PC-3 (cell line): Measurements from ENCODE around the gene FAM3B. TPM values are rescaled to one million over a fixed set of nuclear protein-coding genes. Genes with fewer than 3 reads are reported as not detected.
A peak's percentile ranks its signal among the peaks of the same experiment; 100 is the strongest.

Experiments
- ATAC-seq: fragments of 200-7000 bp; cut with Tn5 transposase; 2 replicates; pipeline ENCODE4 v1.9.1; 2020; ENCODE audit warnings: mild to moderate bottlenecking, moderate library complexity
- BruUV-seq: library from RNA; stranded (reverse); fragments of 400-500 nt; replicated peaks from 2 replicates; lab custom pipeline; 2021; lab: Mats Ljungman, UMichigan
- CTCF ChIA-PET: fragments of 300-600 bp; sonication (Branson Sonifier 250); formaldehyde crosslinking; loops from one replicate; lab custom pipeline; 2022; ENCODE audit warnings: antibody characterized with exemption; lab: Charles Lee
- POLR2A ChIA-PET: fragments of 300-600 bp; sonication (Branson Sonifier 250); formaldehyde crosslinking; loops from one replicate; lab custom pipeline; 2022; ENCODE audit warnings: antibody characterized with exemption; ENCODE audit not compliant: unreplicated experiment; lab: Charles Lee
- DNase-seq: peaks from one replicate; pipeline ENCODE4 v3.0.0-alpha.2; 2015
- H2AFZ ChIP-seq: fragments of 300-600 bp; sonication (generic); 2 replicates; pipeline ENCODE4 v1.6.0; 2016; ENCODE audit warnings: antibody characterized with exemption, low read length
- H3F3A ChIP-seq: fragments of 300-600 bp; sonication (generic); one replicate; pipeline ENCODE4 v1.6.0; 2017; ENCODE audit warnings: antibody characterized with exemption, low read length, control low read depth, mild to moderate bottlenecking; ENCODE audit not compliant: unreplicated experiment
- H3K27ac ChIP-seq: fragments of 300-600 bp; sonication (generic); 2 replicates; pipeline ENCODE4 v1.5.1; 2016; ENCODE audit warnings: mild to moderate bottlenecking, low read length
- H3K27me3 ChIP-seq: fragments of 300-600 bp; sonication (generic); 2 replicates; pipeline ENCODE4 v1.6.1; 2016; ENCODE audit warnings: low read length, mixed read lengths
- H3K36me3 ChIP-seq: fragments of 300-600 bp; sonication (generic); 2 replicates; pipeline ENCODE4 v1.6.1; 2016; ENCODE audit warnings: low read depth, mixed run types, low read length, mixed read lengths
- H3K4me1 ChIP-seq: fragments of 300-600 bp; sonication (generic); 2 replicates; pipeline ENCODE4 v1.5.1; 2016; ENCODE audit warnings: low read length; ENCODE audit not compliant: insufficient read depth
- H3K4me2 ChIP-seq: fragments of 300-600 bp; sonication (generic); 2 replicates; pipeline ENCODE4 v1.6.0; 2016; ENCODE audit warnings: low read length
- H3K4me3 ChIP-seq: fragments of 300-600 bp; sonication (generic); 2 replicates; pipeline ENCODE4 v1.5.1; 2016; ENCODE audit warnings: mild to moderate bottlenecking, low read length, mixed read lengths
- H3K79me2 ChIP-seq: fragments of 300-600 bp; sonication (generic); 2 replicates; pipeline ENCODE4 v1.6.1; 2017; ENCODE audit warnings: low read length, mixed read lengths
- H3K9ac ChIP-seq: fragments of 300-600 bp; sonication (generic); 2 replicates; pipeline ENCODE4 v1.6.0; 2016; ENCODE audit warnings: mild to moderate bottlenecking, low read length
- H3K9me2 ChIP-seq: fragments of 300-600 bp; sonication (generic); replicated peaks from 2 replicates; pipeline ENCODE4 v1.6.1; 2016; ENCODE audit warnings: mixed run types, low read length, mixed read lengths
- H3K9me3 ChIP-seq: fragments of 300-600 bp; sonication (generic); 2 replicates; pipeline ENCODE4 v1.6.1; 2016; ENCODE audit warnings: low read length, mixed read lengths
- H4K20me1 ChIP-seq: fragments of 300-600 bp; sonication (generic); 2 replicates; pipeline ENCODE4 v1.6.1; 2016; ENCODE audit warnings: low read length, mixed read lengths
- EZH2 ChIP-seq: fragments of 300-600 bp; sonication (generic); IDR thresholded peaks from one replicate; pipeline ENCODE4 v1.6.1; 2017; ENCODE audit warnings: antibody characterized with exemption, mild to moderate bottlenecking, low read length; ENCODE audit not compliant: unreplicated experiment
- EZH2phosphoT487 ChIP-seq: fragments of 300-600 bp; sonication (generic); IDR thresholded peaks from 2 replicates; pipeline ENCODE4 v1.6.1; 2018; ENCODE audit warnings: mild to moderate bottlenecking, antibody characterized with exemption, low read length, borderline replicate concordance
- intact Hi-C: fragments of 100-400 bp; cut with micrococcal nuclease; formaldehyde crosslinking; loops from 2 replicates; pipeline ENCODE4 v1.9.0; 2023
- total RNA-seq: library from RNA; depleted of rRNA; stranded (reverse); fragments of >200 nt; gene quantifications from 2 replicates; pipeline ENCODE4 v1.2.3, GENCODE V29; 2014
- TF ChIP-seq, protein P1 (sequence below): fragments of 300-600 bp; sonication (generic); conservative IDR thresholded peaks from 2 replicates; pipeline ENCODE4 v1.5.1; 2017; ENCODE audit warnings: antibody characterized with exemption, low read depth, mild to moderate bottlenecking, low read length

FAM3B gene
- total RNA-seq, 1 experiment from 2014 or later = not detected

DNA sequence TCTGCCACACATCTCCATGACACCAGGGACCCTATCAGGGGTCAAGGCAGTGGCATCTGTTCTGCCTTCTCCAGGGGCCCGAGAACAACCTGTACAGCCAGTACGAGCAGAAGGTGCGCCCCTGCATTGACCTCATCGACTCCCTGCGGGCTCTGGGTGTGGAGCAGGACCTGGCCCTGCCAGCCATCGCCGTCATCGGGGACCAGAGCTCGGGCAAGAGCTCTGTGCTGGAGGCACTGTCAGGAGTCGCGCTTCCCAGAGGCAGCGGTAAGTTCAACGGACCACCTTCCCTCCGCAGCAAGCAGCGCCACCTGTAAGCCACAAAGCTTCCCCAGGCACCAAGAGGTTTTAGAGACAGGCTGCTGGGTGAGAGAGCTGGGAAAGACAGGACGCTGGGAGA lies 61.1 kb downstream of the FAM3B start:
- Histone ChIP-seq H3K36me3 (no peaks in the 10 kb centered on the region), H3K27me3 (no peaks in the 10 kb centered on the region), H3K9ac (no peak overlapping the region), H3K9me3 (no peaks in the 10 kb centered on the region), H2AFZ (no peak overlapping the region), H4K20me1 (no peaks in the 10 kb centered on the region), H3K4me3 (no peak overlapping the region), H3F3A (no peaks in the 10 kb centered on the region), H3K9me2 (no peaks in the 10 kb centered on the region), H3K4me2 (no peak overlapping the region), H3K79me2 (no peaks in the 10 kb centered on the region), H3K4me1 (no peaks in the 10 kb centered on the region), H3K27ac (no peak overlapping the region)
- TF ChIP-seq, protein P1, sequence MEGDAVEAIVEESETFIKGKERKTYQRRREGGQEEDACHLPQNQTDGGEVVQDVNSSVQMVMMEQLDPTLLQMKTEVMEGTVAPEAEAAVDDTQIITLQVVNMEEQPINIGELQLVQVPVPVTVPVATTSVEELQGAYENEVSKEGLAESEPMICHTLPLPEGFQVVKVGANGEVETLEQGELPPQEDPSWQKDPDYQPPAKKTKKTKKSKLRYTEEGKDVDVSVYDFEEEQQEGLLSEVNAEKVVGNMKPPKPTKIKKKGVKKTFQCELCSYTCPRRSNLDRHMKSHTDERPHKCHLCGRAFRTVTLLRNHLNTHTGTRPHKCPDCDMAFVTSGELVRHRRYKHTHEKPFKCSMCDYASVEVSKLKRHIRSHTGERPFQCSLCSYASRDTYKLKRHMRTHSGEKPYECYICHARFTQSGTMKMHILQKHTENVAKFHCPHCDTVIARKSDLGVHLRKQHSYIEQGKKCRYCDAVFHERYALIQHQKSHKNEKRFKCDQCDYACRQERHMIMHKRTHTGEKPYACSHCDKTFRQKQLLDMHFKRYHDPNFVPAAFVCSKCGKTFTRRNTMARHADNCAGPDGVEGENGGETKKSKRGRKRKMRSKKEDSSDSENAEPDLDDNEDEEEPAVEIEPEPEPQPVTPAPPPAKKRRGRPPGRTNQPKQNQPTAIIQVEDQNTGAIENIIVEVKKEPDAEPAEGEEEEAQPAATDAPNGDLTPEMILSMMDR = no peak
- TF ChIP-seq EZH2phosphoT487 (no peak), EZH2 (no peak)
- DNase-seq (no peak), ATAC-seq (no peak)
- BruUV-seq = no TSS peak
- intact Hi-C loops = no loop called here
- ChIA-PET CTCF (no interaction called here), POLR2A (no interaction called here)

DNA sequence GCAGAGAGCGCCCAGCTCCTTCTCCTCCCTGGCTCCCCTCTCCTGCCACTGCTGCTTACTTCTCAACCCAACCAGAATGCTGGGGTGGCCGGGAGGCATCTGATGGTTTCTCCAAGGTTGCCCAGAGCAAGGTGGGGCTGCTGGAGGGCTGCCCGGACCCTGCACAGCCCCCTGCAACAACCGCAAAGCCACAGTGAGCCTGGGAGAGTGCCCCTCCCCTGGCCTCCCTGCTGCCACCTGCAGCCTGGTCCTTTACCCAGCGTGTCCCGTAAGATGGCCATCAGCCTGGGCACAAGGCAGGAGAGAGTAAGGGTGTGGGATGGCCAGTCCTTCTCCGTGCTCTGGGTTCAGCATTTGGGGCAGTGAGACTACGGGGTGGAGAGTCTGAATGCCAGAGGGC lies 62.2 kb downstream of the FAM3B start:
- Histone ChIP-seq H3K79me2 (no peaks in the 10 kb centered on the region), H4K20me1 (no peaks in the 10 kb centered on the region), H3K9me3 (no peaks in the 10 kb centered on the region), H3K9me2 (no peaks in the 10 kb centered on the region), H3K4me2 (no peak overlapping the region), H3K27me3 (no peaks in the 10 kb centered on the region), H3K4me1 (no peaks in the 10 kb centered on the region), H3K9ac (no peak overlapping the region), H2AFZ (no peak overlapping the region), H3K4me3 (no peak overlapping the region), H3F3A (no peaks in the 10 kb centered on the region), H3K27ac (no peak overlapping the region), H3K36me3 (no peaks in the 10 kb centered on the region)
- POLR2A ChIA-PET = no interaction called here
- BruUV-seq = no TSS peak
- peak; percentile 64 for ATAC-seq
- intact Hi-C loops = no loop called here
- TF ChIP-seq EZH2phosphoT487 (no peak), EZH2 (no peak)
- TF ChIP-seq, protein P1 = peak; percentile 46
- no peak for DNase-seq
- CTCF ChIA-PET = no interaction called here

DNA sequence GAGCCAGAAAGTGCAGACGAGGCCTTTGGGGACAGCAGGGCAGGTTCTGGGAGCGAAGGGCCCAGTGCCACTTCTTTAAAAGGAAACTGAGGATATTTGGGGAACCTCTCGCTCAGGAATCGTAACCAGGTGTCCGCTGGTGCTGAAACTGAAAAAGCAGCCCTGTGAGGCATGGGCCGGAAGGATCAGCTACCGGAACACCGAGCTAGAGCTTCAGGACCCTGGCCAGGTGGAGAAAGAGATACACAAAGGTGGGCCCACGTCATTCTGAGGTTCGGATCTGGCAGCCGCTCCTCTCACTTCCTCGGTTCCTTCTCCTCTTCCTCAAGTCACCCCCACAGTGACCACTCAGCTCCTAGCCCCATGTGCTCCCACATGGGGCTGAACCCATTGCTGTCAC lies 63.3 kb downstream of the FAM3B start:
- H2AFZ ChIP-seq = no peak overlapping the region
- ChIA-PET CTCF (no interaction called here), POLR2A (no interaction called here)
- H3K79me2 ChIP-seq = no peaks in the 10 kb centered on the region
- no TSS peak for BruUV-seq
- H3K9me2 ChIP-seq = no peaks in the 10 kb centered on the region
- no peak for TF ChIP-seq EZH2phosphoT487
- no peak for TF ChIP-seq EZH2
- TF ChIP-seq, protein P1 = no peak
- H3F3A ChIP-seq = no peaks in the 10 kb centered on the region
- H3K9me3 ChIP-seq = no peaks in the 10 kb centered on the region
- no peaks in the 10 kb centered on the region for H3K36me3 ChIP-seq
- H3K27me3 ChIP-seq = no peaks in the 10 kb centered on the region
- H3K4me2 ChIP-seq = no peak overlapping the region
- H3K9ac ChIP-seq = no peak overlapping the region
- no peak overlapping the region for H3K4me3 ChIP-seq
- no peaks in the 10 kb centered on the region for H3K4me1 ChIP-seq
- intact Hi-C loops = no loop called here
- DNase-seq = no peak
- H4K20me1 ChIP-seq = no peaks in the 10 kb centered on the region
- no peak for ATAC-seq
- no peak overlapping the region for H3K27ac ChIP-seq
